H9 (cell line): ENCODE results near the gene COX17. TPM values are rescaled to one million over a fixed set of nuclear protein-coding genes. Genes with fewer than 3 reads are reported as not detected.

ENCODE experiments used
- DNase-seq: peaks from one replicate; pipeline ENCODE4 v3.0.0-alpha.2; 2017
- H2AFZ ChIP-seq: one replicate; pipeline ENCODE4 v1.6.1; 2013; ENCODE audit warnings: mild to moderate bottlenecking, low read length, control low read depth, moderate library complexity
- H2AK5ac ChIP-seq: 2 replicates; pipeline ENCODE4 v1.6.1; 2013; ENCODE audit warnings: low read length, control low read depth, mixed read lengths; ENCODE audit not compliant: insufficient read length
- H2BK120ac ChIP-seq: one replicate; pipeline ENCODE4 v1.6.1; 2013; ENCODE audit warnings: low read depth, mild to moderate bottlenecking, low read length, control low read depth, inconsistent platforms; ENCODE audit not compliant: poor library complexity, severe bottlenecking
- H2BK12ac ChIP-seq: 2 replicates; pipeline ENCODE4 v1.6.1; 2013; ENCODE audit warnings: low read length, control low read depth, mixed read lengths, low read depth; ENCODE audit not compliant: insufficient read length
- H2BK15ac ChIP-seq: 2 replicates; pipeline ENCODE4 v1.6.1; 2013; ENCODE audit warnings: low read depth, low read length, control low read depth
- H2BK20ac ChIP-seq: one replicate; pipeline ENCODE4 v1.6.1; 2013; ENCODE audit warnings: low read depth, mild to moderate bottlenecking, low read length, control low read depth, inconsistent platforms; ENCODE audit not compliant: poor library complexity, severe bottlenecking
- H2BK5ac ChIP-seq: 2 replicates; pipeline ENCODE4 v1.6.1; 2013; ENCODE audit warnings: low read length, control low read depth, mixed read lengths; ENCODE audit not compliant: insufficient read length
- H3K14ac ChIP-seq: 2 replicates; pipeline ENCODE4 v1.6.1; 2013; ENCODE audit warnings: low read length, control low read depth; ENCODE audit not compliant: insufficient read depth
- H3K18ac ChIP-seq: 2 replicates; pipeline ENCODE4 v1.6.1; 2013; ENCODE audit warnings: low read depth, mild to moderate bottlenecking, mixed read lengths, low read length, control low read depth; ENCODE audit not compliant: insufficient read length
- H3K23ac ChIP-seq: 2 replicates; pipeline ENCODE4 v1.6.1; 2013; ENCODE audit warnings: low read length, control low read depth, mixed read lengths, low read depth; ENCODE audit not compliant: insufficient read length
- H3K23me2 ChIP-seq: 2 replicates; pipeline ENCODE4 v1.6.1; 2013; ENCODE audit warnings: low read depth, mild to moderate bottlenecking, mixed read lengths, low read length, control low read depth; ENCODE audit not compliant: insufficient read length, poor library complexity, severe bottlenecking
- H3K27ac ChIP-seq: 2 replicates; pipeline ENCODE4 v1.5.1; 2013; ENCODE audit warnings: low read length, control low read depth, mixed read lengths, low read depth; ENCODE audit not compliant: insufficient read length
- H3K27me3 ChIP-seq: 2 replicates; pipeline ENCODE4 v1.6.1; 2013; ENCODE audit warnings: low read length, control low read depth, inconsistent platforms; ENCODE audit not compliant: insufficient read depth
- H3K4ac ChIP-seq: 2 replicates; pipeline ENCODE4 v1.6.1; 2013; ENCODE audit warnings: low read depth, mild to moderate bottlenecking, control low read depth, inconsistent platforms, low read length, moderate library complexity
- H3K4me1 ChIP-seq: 2 replicates; pipeline ENCODE4 v1.6.1; 2013; ENCODE audit warnings: low read length, control low read depth, inconsistent platforms; ENCODE audit not compliant: insufficient read depth
- H3K4me2 ChIP-seq: 2 replicates; pipeline ENCODE4 v1.6.1; 2013; ENCODE audit warnings: low read length, control low read depth, mixed read lengths; ENCODE audit not compliant: insufficient read length, insufficient read depth
- H3K56ac ChIP-seq: 2 replicates; pipeline ENCODE4 v1.6.1; 2013; ENCODE audit warnings: low read depth, mild to moderate bottlenecking, mixed read lengths, low read length, control low read depth; ENCODE audit not compliant: insufficient read length
- H3K79me1 ChIP-seq: 2 replicates; pipeline ENCODE4 v1.6.1; 2013; ENCODE audit warnings: low read depth, mild to moderate bottlenecking, moderate library complexity, low read length, control low read depth, inconsistent platforms; ENCODE audit not compliant: insufficient read depth, poor library complexity, severe bottlenecking
- H3K79me2 ChIP-seq: 2 replicates; pipeline ENCODE4 v1.6.1; 2013; ENCODE audit warnings: low read length, control low read depth, inconsistent platforms; ENCODE audit not compliant: insufficient read depth
- H3K9ac ChIP-seq: 2 replicates; pipeline ENCODE4 v1.6.1; 2013; ENCODE audit warnings: low read length, control low read depth, mixed read lengths; ENCODE audit not compliant: insufficient read length; ENCODE audit errors: extremely low read depth
- H3K9me3 ChIP-seq: one replicate; pipeline ENCODE4 v1.6.1; 2013; ENCODE audit warnings: low read depth, low read length, inconsistent platforms; ENCODE audit not compliant: control insufficient read depth
- H3T11ph ChIP-seq: one replicate; pipeline ENCODE4 v1.6.1; 2013; ENCODE audit warnings: mild to moderate bottlenecking, low read length, control low read depth, inconsistent platforms
- H4K20me1 ChIP-seq: one replicate; pipeline ENCODE4 v1.6.1; 2013; ENCODE audit not compliant: control insufficient read depth, insufficient read length, insufficient read depth
- H4K5ac ChIP-seq: 2 replicates; pipeline ENCODE4 v1.6.1; 2013; ENCODE audit warnings: low read depth, mild to moderate bottlenecking, mixed read lengths, low read length, control low read depth; ENCODE audit not compliant: insufficient read length
- H4K8ac ChIP-seq: replicated peaks from 2 replicates; pipeline ENCODE4 v1.6.1; 2013; ENCODE audit warnings: low read length, control low read depth, mixed read lengths, low read depth; ENCODE audit not compliant: insufficient read length
- H4K91ac ChIP-seq: 2 replicates; pipeline ENCODE4 v1.6.1; 2013; ENCODE audit warnings: low read depth, mild to moderate bottlenecking, moderate library complexity, mixed read lengths, low read length, control low read depth; ENCODE audit not compliant: insufficient read length
- H3K27ac Mint-ChIP-seq, 3 experiments: 2 replicates in 2 of 3; 3 replicates in 1 of 3; pipeline ENCODE4 v1.8.0; 2020 to 2021; ENCODE audit warnings: mixed read lengths in 3 of 3, mild to moderate bottlenecking in 1 of 3, moderate library complexity in 1 of 3
- H3K27me3 Mint-ChIP-seq: 2 replicates; pipeline ENCODE4 v1.8.0; 2021; ENCODE audit warnings: low read depth, mild to moderate bottlenecking, moderate library complexity, mixed read lengths
- H3K36me3 Mint-ChIP-seq, 3 experiments: 2 replicates in 2 of 3; 3 replicates in 1 of 3; pipeline ENCODE4 v1.8.0; 2020 to 2021; ENCODE audit warnings: low read depth in 3 of 3, mixed read lengths in 3 of 3; ENCODE audit not compliant: insufficient read depth in 1 of 3
- H3K4me1 Mint-ChIP-seq, 2 experiments: 2 replicates each; pipeline ENCODE4 v1.8.0; 2020; ENCODE audit warnings: mixed read lengths in 2 of 2
- H3K4me3 Mint-ChIP-seq, 2 experiments: 2 replicates in 1 of 2; 3 replicates in 1 of 2; pipeline ENCODE4 v1.8.0; 2020 to 2021; ENCODE audit warnings: mild to moderate bottlenecking in 2 of 2, mixed read lengths in 2 of 2, moderate library complexity in 1 of 2
- H3K9me3 Mint-ChIP-seq, 2 experiments: 2 replicates in 1 of 2; 3 replicates in 1 of 2; pipeline ENCODE4 v1.8.0; 2020; ENCODE audit warnings: mild to moderate bottlenecking in 2 of 2, mixed read lengths in 2 of 2, moderate library complexity in 1 of 2
- CTCF ChIP-seq: fragments of 200-600 bp; sonication (generic); conservative IDR thresholded peaks from 3 replicates; pipeline ENCODE4 v1.8.0; 2021; ENCODE audit warnings: antibody characterized with exemption, mild to moderate bottlenecking
- WGBS: extraction: QIAGEN DNeasy Blood & Tissue Kit; methylation state at CpG from one replicate; pipeline ENCODE4 v1.1.7; 2013; ENCODE audit warnings: missing lambda C conversion rate, low lambda C conversion rate, mixed read lengths; ENCODE audit not compliant: insufficient read length; ENCODE audit errors: extremely low coverage; 5-methylcytosine and 5-hydroxymethylcytosine counted together
- total RNA-seq: library from RNA; stranded (reverse); gene quantifications from 2 replicates; pipeline ENCODE4 v1.2.1, GENCODE V29; 2021

Gene COX17
- total RNA-seq, 1 experiment from 2014 or later: 47.0 TPM

GRCh38 chr3:119715105-119715504, 37.9 kb upstream of the COX17 start:
- no peak overlapping the region for H2BK120ac ChIP-seq
- no CpG with 5 or more reads among the region's 2 CpGs for WGBS
- no peak overlapping the region for H4K91ac ChIP-seq
- no peak overlapping the region for H4K8ac ChIP-seq
- H2BK15ac ChIP-seq: no peak overlapping the region
- H2AFZ ChIP-seq: no peak overlapping the region
- H3K9me3 Mint-ChIP-seq: no peaks in the 10 kb centered on the region
- H3K27me3 ChIP-seq: no peaks in the 10 kb centered on the region
- H3K27ac ChIP-seq: no peak overlapping the region
- no peak overlapping the region for H3K4me3 Mint-ChIP-seq
- H3K27ac Mint-ChIP-seq: no peak overlapping the region; a peak in 1 of 7 replicates
- H3K23ac ChIP-seq: no peak overlapping the region
- no peak overlapping the region for H3K4me2 ChIP-seq
- H2AK5ac ChIP-seq: no peak overlapping the region
- H3T11ph ChIP-seq: no peak overlapping the region
- no peak overlapping the region for H3K4ac ChIP-seq
- no peaks in the 10 kb centered on the region for H3K79me1 ChIP-seq
- no peaks in the 10 kb centered on the region for H3K27me3 Mint-ChIP-seq
- H3K56ac ChIP-seq: no peak overlapping the region
- H3K36me3 Mint-ChIP-seq: no peaks in the 10 kb centered on the region; a peak in 2 of 7 replicates
- no peaks in the 10 kb centered on the region for H3K4me1 Mint-ChIP-seq
- H2BK12ac ChIP-seq: no peak overlapping the region
- no peaks in the 10 kb centered on the region for H3K9me3 ChIP-seq
- H2BK5ac ChIP-seq: no peak overlapping the region
- no peak overlapping the region for H3K18ac ChIP-seq
- no peaks in the 10 kb centered on the region for H3K79me2 ChIP-seq
- DNase-seq: no peak
- no peak overlapping the region for H3K14ac ChIP-seq
- H3K4me1 ChIP-seq: no peaks in the 10 kb centered on the region
- no peaks in the 10 kb centered on the region for H3K23me2 ChIP-seq
- H2BK20ac ChIP-seq: no peak overlapping the region
- no peaks in the 10 kb centered on the region for H4K20me1 ChIP-seq
- H4K5ac ChIP-seq: no peak overlapping the region
- no peak overlapping the region for H3K9ac ChIP-seq
- TF ChIP-seq CTCF: no peak
